ENCODE results near the gene C9orf72. TPM values are rescaled to one million over a fixed set of nuclear protein-coding genes. Genes with fewer than 3 reads are reported as not detected.

The C9orf72 gene
- total and polyA plus RNA-seq, 2 of the 13 experiments (the other 11 are each of a cell fraction or from before 2014, with no cell fraction given): 3.1 to 5.9 TPM

- in situ Hi-C loops (cut with HindIII; ENCODE audit: extremely low pct_ligation_motif_present, low pct_unique_long_range_greater_than_20kb) (no loop called here), intact Hi-C loops (cut with micrococcal nuclease; ENCODE audit: unreplicated experiment) (no loop called here)
- no peak overlapping the region for H3K4me3 ChIP-seq (replicated peaks in 1 of 3; ENCODE audit: insufficient read depth in 1 of 3, low read depth in 2 of 3, low read length in 3 of 3)
- ChIA-PET POLR2A (no interaction called here), CTCF (ENCODE audit: low intra/inter-chr PET ratio, low total read pairs) (no interaction called here)
- no peaks in the 10 kb centered on the region for H3K79me2 ChIP-seq (ENCODE audit: insufficient read depth, low read length)
- DNase-seq (ENCODE audit: low spot score) (no peak), FAIRE-seq (no peak), ATAC-seq (no peak)
- H3K9ac ChIP-seq (ENCODE audit: insufficient read depth, low read depth, low read length): no peak overlapping the region
- H4K20me1 ChIP-seq (ENCODE audit: insufficient read depth, low read length): no peaks in the 10 kb centered on the region
- TF ChIP-seq SIX4 (CRISPR knock-in tag; IDR thresholded peaks at IDR 0.05) (no peak), SKI (IDR thresholded peaks at IDR 0.05; ENCODE audit: partially characterized antibody) (no peak), ZNF282 (IDR thresholded peaks at IDR 0.05; ENCODE audit: partially characterized antibody) (no peak), PPARG (CRISPR knock-in tag; conservative IDR thresholded peaks at IDR 0.05) (no peak), ZNF329 (CRISPR knock-in tag; IDR thresholded peaks at IDR 0.05; ENCODE audit: low read depth) (no peak), PRMT3 (CRISPR knock-in tag; IDR thresholded peaks at IDR 0.05; ENCODE audit: borderline replicate concordance, low read depth) (no peak), DR1 (CRISPR knock-in tag; IDR thresholded peaks at IDR 0.05) (no peak), ZNF362 (CRISPR knock-in tag; IDR thresholded peaks at IDR 0.05; ENCODE audit: borderline replicate concordance) (no peak)
- TF ChIP-seq, protein P1, sequence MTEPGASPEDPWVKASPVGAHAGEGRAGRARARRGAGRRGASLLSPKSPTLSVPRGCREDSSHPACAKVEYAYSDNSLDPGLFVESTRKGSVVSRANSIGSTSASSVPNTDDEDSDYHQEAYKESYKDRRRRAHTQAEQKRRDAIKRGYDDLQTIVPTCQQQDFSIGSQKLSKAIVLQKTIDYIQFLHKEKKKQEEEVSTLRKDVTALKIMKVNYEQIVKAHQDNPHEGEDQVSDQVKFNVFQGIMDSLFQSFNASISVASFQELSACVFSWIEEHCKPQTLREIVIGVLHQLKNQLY (CRISPR knock-in tag; IDR thresholded peaks at IDR 0.05): no peak
- TF ChIP-seq, protein P2, sequence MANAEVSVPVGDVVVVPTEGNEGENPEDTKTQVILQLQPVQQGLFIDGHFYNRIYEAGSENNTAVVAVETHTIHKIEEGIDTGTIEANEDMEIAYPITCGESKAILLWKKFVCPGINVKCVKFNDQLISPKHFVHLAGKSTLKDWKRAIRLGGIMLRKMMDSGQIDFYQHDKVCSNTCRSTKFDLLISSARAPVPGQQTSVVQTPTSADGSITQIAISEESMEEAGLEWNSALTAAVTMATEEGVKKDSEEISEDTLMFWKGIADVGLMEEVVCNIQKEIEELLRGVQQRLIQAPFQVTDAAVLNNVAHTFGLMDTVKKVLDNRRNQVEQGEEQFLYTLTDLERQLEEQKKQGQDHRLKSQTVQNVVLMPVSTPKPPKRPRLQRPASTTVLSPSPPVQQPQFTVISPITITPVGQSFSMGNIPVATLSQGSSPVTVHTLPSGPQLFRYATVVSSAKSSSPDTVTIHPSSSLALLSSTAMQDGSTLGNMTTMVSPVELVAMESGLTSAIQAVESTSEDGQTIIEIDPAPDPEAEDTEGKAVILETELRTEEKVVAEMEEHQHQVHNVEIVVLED (CRISPR knock-in tag; IDR thresholded peaks at IDR 0.05; ENCODE audit: borderline replicate concordance): no peak
- H3K9me3 ChIP-seq (ENCODE audit: low read length): no peaks in the 10 kb centered on the region
- no peak overlapping the region for H3K4me2 ChIP-seq (ENCODE audit: low read depth, low read length)
- H2AFZ ChIP-seq (ENCODE audit: low read length): no peak overlapping the region
- H3K36me3 ChIP-seq (replicated peaks in 1 of 2; ENCODE audit: control insufficient read depth in 1 of 2, insufficient read depth in 2 of 2, low read length in 2 of 2): no peaks in the 10 kb centered on the region
- H3K27me3 ChIP-seq (ENCODE audit: control insufficient read depth in 1 of 2, insufficient read depth in 2 of 2, low read length in 2 of 2): no peaks in the 10 kb centered on the region
- no peaks in the 10 kb centered on the region for H3K4me1 ChIP-seq (ENCODE audit: insufficient read depth, low read length)
- BruUV-seq (replicated peaks): no TSS peak
- H3K27ac ChIP-seq (ENCODE audit: extremely low read length, insufficient read depth, low read length): no peak overlapping the region
These were observed 11.7 kb upstream of the C9orf72 start for GRCh38 chr9:27584931-27585330.

All from HepG2 (cell line).